Measurements from ENCODE around the gene RDH16. TPM values are rescaled to one million over a fixed set of nuclear protein-coding genes. Genes with fewer than 3 reads are reported as not detected.
A peak's percentile ranks its signal among the peaks of the same experiment; 100 is the strongest.

RDH16 gene
- total RNA-seq, 1 donor from 2014 or later: 0.32 TPM

GRCh38 chr12:56932146-56932545 is 25.3 kb downstream of the RDH16 start:
- Histone ChIP-seq H3K36me3 (no peaks in the 10 kb centered on the region), H3K9me3 (no peaks in the 10 kb centered on the region), H3K27ac (no peak overlapping the region), H3K4me1 (peaks cover 12% of the 10 kb centered on the region), H3K27me3 (no peaks in the 10 kb centered on the region), H3K4me3 (no peak overlapping the region)
- ATAC-seq (no peak), DNase-seq (no peak)
- intact Hi-C loops (cut with DNase I): no loop called here
- TF ChIP-seq CTCF (IDR thresholded peaks at IDR 0.05): no peak

- Histone ChIP-seq H3K27ac (no peak overlapping the region), H3K4me1 (peaks cover 12% of the 10 kb centered on the region), H3K4me3 (no peak overlapping the region), H3K36me3 (no peaks in the 10 kb centered on the region), H3K27me3 (no peaks in the 10 kb centered on the region), H3K9me3 (no peaks in the 10 kb centered on the region)
- TF ChIP-seq CTCF (IDR thresholded peaks at IDR 0.05): no peak
- ATAC-seq: peak; percentile 74
- intact Hi-C loops (cut with DNase I): no loop called here
- no peak for DNase-seq
Observed at GRCh38 chr12:56931474-56931978, 25.9 kb downstream of the RDH16 start.

- no peak for ATAC-seq
- intact Hi-C loops (cut with DNase I): no loop called here
- H3K4me1 ChIP-seq: peaks cover 12% of the 10 kb centered on the region
- H3K4me3 ChIP-seq: no peak overlapping the region
- no peaks in the 10 kb centered on the region for H3K36me3 ChIP-seq
- no peaks in the 10 kb centered on the region for H3K9me3 ChIP-seq
- no peak for DNase-seq
- no peak for TF ChIP-seq CTCF (IDR thresholded peaks at IDR 0.05)
- no peak overlapping the region for H3K27ac ChIP-seq
- H3K27me3 ChIP-seq: no peaks in the 10 kb centered on the region
Observed at GRCh38 chr12:56930241-56930640, 27.2 kb downstream of the RDH16 start.

GRCh38 chr12:56929780-56930179 is 27.6 kb downstream of the RDH16 start:
- Histone ChIP-seq H3K27me3 (no peaks in the 10 kb centered on the region), H3K4me3 (no peak overlapping the region), H3K4me1 (peaks cover 12% of the 10 kb centered on the region), H3K27ac (no peak overlapping the region), H3K9me3 (no peaks in the 10 kb centered on the region), H3K36me3 (no peaks in the 10 kb centered on the region)
- TF ChIP-seq CTCF (IDR thresholded peaks at IDR 0.05): no peak
- DNase-seq: no peak
- ATAC-seq: no peak
- intact Hi-C loops (cut with DNase I): no loop called here

- no peak for DNase-seq
Observed at GRCh38 chr12:56928262-56928661, 29.1 kb downstream of the RDH16 start.

More at GRCh38 chr12:56928262-56928661, 29.1 kb downstream of the RDH16 start:
- Histone ChIP-seq H3K27me3 (no peaks in the 10 kb centered on the region), H3K36me3 (no peaks in the 10 kb centered on the region), H3K27ac (no peak overlapping the region), H3K4me3 (no peak overlapping the region), H3K9me3 (no peaks in the 10 kb centered on the region), H3K4me1 (peaks cover 12% of the 10 kb centered on the region)
- intact Hi-C loops (cut with DNase I): no loop called here
- no peak for TF ChIP-seq CTCF (IDR thresholded peaks at IDR 0.05)
- ATAC-seq: no peak

All from upper lobe of right lung (tissue), 1 donor.